RCC 7860 (cell line): ENCODE measurements around the gene SORCS2.

ENCODE experiments used
- DNase-seq: peaks from one replicate; pipeline ENCODE4 v3.0.0-alpha.2; 2015; ENCODE audit warnings: low spot score
- FAIRE-seq: peaks from 2 replicates; lab custom pipeline; 2012; peaks lifted over from hg19 to GRCh38; lab: Jason Lieb, UNC

The SORCS2 gene

DNA sequence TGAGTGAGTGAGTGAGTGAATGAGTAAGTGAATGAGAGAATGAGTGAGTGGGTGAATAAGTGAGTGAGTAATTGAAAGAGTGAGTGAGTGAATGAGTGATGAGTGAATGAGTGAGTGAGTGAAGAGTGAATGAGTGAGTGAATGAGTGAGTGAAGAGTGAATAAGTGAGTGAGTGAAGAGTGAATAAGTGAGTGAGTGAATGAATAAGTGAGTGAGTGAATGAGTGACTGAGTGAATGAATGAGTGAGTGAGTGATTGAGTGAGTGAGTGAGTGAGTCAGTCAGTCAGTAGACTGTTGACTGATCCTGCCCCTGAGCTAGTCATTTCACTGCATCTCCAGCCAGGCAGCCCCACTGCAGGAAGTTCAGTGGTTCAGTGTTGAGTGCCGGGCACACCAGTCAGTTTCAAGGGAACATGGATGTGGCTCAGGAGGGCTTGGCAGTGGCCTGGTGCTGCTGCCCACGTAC is 470.8 kb downstream of the SORCS2 start:
- no peak for FAIRE-seq
- no peak for DNase-seq

DNA sequence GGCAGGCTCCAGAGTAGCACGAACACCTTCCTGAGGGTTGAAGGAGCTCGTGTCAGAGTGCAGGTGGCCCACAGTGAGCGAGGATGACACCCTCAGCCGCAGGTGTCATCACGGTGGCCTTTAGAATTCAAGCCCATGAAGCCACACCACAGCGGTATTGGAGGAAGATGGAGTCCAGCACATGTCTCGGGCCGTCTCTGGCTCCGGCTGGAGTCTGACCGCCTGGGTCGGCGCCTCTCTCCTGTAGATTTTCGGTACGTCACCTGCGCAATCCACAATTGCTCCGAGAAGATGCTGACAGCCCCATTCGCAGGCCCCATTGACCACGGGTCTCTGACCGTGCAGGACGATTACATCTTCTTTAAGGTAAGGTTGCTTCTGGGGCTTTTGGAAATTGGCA is 471.8 kb downstream of the SORCS2 start:
- DNase-seq (no peak), FAIRE-seq (no peak)

DNA sequence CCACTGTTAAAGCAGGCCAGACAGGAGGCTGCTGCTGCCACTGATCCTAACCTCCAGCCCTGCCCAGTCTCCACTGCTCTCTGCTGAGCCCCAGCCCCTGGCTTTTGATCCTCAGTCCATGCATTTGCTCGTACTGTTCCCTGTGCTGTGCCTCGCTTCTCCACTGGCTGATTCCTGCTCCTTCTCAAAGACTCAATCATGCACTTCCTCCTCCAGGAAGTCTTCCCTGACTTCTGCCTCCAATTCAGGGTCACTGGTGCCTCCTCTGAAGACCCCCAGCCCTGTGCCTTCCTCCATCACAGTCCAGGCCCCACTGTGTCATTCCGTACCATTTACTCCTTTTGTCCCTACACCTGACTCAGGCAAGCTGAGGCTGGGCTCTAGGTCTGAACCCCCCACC is 473.0 kb downstream of the SORCS2 start:
- DNase-seq (no peak), FAIRE-seq (no peak)

DNA sequence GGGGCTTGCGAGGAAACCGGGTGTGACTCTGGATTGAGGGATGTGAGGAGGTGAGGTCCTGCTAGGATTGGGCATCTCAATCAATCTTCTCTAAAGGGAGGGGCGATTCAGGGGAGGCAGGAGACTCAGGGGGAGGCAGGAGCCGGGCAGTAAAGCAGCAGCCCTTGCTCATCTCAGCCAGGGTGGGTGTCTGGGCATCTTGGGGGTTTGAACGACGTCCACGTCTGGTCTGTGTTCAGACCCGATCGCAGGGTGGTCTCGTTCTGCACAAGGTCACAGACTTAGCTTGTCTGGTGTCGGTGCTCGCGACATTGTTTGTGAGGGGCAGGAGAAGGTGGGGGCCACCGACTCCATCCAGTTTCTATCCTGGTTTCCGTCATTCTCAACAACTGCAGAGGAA is 473.7 kb downstream of the SORCS2 start:
- DNase-seq (no peak), FAIRE-seq (no peak)

DNA sequence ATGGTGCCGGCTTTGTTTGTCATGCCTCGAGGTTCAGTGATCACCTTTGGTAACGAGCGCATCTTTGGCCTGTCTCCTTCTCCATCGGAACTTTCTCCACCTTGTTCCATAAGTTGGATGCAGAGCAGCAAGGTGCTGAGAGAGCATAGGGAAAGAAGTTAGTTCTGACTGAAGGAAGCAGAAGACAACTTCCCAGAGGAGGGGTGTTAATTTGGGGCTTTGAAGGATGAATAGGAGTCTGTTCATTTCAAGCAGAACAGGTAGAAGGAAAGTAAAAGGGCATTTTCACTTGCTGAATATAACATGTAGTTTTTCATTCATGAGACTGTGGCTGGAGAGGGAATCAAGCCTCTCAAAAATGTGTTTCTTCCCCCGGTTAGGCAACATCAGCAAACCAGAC is 474.4 kb downstream of the SORCS2 start:
- DNase-seq (no peak), FAIRE-seq (no peak)

DNA sequence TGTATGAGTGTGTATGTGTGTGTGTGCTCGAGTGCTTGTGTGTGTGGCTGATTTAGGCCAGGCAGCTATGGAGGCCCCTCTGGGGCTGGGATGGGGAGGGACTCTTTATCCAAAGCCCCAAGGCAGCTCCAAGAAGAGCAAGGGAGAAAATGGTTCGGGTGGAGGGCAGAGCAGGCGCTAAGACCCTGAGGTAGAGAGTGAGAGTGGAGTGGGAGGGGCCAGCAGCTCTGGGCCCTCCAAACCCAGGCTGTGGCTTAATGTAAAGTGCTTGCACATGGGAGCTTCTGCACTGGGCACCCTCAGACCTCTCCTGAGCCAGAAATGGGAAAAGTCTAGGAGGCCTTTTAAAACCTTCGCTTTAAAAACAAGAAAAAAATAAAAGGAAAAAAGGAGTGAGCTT is 475.9 kb downstream of the SORCS2 start:
- DNase-seq (no peak), FAIRE-seq (no peak)

DNA sequence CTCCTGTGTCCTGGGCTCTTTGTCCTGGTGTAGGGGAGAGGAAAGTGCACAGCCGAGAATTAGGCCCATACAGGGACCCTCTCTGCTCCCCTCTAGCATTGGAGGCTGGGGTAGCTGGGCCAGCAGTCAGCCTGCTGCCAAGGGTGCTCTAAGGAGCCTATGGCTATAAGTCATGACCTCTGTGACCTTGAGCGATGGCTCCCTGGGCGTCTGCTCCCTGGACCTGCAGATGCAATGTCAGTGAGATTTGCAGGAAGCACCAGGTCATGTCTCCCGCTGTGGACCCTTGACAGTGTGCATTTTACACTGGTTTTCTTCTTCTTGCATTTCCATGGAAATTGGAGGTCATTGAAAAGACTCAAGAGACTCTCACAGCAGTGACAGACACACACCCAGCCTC is 476.5 kb downstream of the SORCS2 start:
- DNase-seq: no peak
- no peak for FAIRE-seq

DNA sequence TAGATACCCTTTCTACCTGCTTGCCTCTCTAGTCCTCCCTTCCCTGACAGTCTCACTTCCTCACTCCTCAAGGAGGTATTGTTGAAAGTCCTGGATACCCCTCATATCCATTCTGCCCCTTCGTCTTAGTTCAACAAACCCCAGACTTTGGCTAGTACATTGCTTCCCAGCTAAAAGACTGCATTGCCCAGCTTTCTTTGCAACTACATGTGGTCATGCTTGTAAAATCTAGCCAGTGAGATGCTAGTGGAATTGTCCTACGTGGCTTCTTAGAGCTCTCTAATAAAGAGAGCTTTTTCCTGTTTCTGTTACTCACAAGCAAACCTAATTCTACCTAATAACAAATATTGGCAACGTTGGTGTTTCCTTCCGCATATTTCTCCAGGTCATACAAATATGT is 480.3 kb downstream of the SORCS2 start:
- FAIRE-seq: no peak
- DNase-seq: no peak

DNA sequence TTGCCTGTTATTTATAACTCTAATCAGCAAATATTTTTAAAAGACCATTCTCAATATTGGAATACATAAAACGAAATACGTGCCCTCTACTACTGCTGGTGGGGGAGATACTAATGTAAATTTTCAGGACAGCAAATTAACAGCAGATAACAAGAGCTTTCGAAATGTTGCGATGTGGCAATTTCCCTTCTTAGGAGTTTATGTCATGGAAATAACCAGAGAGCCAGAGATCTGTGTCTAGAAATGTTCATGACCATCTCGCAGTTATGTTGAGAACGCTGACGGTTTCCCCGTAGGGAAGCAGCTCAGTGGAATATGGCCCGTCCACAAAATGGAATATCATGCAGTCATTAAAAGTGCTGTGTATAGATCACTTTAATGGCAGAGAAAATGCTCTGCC is 480.8 kb downstream of the SORCS2 start:
- no peak for FAIRE-seq

DNA sequence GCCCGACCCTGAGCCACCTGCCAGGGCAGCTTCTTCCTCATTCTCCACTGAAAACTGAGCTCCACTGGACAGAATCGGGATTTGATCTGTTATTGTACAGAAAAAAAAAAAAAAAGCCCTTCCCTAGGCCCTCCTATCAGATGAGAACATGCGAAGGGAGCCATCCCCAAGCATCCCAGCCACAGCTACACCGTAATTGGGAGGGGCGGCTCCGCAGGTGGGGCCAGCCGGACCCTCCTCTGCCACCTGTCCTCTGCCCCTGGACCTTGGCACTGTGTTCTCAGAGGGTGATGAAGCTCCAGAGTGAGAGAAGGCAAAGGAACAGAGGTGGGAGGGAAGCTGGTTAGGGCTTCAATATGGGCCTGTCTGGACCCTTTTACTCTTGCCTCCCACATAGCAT is 482.4 kb downstream of the SORCS2 start:
- no peak for DNase-seq
- FAIRE-seq: no peak

More for the DNA sequence above, 480.8 kb downstream of the SORCS2 start:
- DNase-seq: no peak

DNA sequence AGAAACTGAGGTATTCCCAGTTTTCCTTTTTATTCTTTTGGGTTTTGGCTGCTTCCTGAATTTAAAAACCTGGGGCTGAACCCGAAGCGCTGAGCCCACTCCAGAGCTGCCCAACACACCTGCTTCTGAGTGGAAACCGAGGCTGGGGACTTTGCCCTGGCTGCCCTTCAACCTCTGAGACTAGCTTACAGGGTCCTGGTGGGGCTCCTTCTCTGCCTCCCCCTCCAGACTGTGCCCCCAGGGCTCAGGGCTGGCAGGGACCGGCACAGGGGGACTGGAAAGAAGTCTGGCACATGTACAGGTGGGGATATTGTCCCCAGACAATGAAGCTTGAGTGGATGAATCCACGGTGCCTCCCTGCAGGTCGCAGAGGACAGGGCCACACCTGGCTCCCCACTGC is 482.8 kb downstream of the SORCS2 start:
- DNase-seq: no peak
- no peak for FAIRE-seq

DNA sequence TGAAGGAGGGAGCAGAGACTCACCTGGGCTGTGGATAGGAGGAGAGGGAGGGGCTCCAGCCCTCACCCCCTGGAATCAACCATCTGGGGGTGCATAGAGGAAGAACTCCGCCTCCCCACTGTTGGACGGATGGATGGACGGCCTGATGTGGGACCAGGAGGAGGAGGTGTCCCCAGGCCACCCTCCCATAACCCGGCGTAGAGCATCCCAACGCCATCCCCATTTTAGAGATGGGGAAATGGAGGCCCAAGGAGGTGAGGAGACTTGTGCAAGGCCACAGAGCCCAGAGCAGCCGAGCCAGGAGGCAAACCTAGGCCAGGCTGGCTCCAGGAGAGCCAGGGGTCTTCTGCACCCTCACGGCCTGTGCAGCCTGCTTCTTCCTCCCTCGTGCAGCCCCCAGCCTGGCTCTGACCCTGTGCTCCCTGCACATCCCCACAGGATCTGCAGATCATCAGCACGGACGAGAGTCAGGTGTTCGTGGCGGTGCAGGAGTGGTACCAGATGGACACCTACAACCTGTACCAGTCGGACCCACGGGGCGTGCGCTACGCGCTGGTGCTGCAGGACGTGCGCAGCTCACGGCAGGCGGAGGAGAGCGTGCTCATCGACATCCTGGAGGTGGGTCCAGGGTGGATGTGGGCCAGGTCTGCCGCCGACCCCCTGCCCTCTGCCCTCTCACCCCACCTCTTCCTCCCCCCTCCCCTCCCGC is 483.4 kb downstream of the SORCS2 start:
- FAIRE-seq: no peak

DNA sequence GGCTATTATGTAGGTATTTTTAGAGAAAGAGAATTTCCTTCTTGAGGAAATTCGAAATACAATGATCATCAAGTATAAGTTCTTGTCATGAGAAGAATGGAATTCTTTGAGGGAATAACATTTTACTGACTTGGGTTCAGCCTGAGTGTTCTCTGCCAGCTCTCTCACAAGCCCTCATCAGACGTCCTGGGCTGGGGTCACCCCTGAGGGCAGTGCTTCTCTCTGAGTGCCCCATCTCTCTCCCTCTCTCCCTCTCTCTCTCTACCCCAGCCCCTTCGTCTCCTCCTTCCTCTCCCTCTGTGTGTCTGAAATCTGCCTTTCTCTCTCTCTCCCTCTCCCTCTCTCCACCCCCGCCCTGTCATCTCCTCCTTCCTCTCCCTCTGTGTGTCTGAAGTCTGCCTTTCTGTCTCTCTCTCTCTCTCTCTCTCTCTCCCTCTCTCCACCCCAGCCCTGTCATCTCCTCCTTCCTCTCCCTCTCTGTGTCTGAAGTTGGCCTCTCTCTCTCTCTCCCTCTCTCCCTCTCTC is 484.1 kb downstream of the SORCS2 start:
- DNase-seq (no peak), FAIRE-seq (no peak)

More for the DNA sequence above, 483.4 kb downstream of the SORCS2 start:
- no peak for DNase-seq

DNA sequence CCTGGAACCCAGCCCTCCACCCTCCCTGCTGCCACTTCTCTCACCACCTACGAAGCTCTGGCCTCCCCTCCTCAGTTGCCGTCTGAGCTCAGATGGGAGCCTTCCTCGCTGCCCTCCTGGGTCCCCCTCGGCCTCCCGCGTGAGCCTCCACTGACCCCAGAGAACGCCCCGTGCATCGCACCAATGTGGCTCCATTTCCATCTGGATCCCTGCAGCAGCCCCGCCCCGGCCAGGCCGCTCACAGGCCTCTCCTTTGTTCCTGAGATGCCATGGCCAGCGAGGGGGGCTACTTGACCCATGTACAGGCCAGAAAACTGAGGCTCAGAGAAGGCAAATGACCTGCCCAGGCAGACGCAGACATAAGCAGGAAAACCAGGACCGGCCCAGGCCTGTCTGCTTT is 484.7 kb downstream of the SORCS2 start:
- DNase-seq (no peak), FAIRE-seq (no peak)

DNA sequence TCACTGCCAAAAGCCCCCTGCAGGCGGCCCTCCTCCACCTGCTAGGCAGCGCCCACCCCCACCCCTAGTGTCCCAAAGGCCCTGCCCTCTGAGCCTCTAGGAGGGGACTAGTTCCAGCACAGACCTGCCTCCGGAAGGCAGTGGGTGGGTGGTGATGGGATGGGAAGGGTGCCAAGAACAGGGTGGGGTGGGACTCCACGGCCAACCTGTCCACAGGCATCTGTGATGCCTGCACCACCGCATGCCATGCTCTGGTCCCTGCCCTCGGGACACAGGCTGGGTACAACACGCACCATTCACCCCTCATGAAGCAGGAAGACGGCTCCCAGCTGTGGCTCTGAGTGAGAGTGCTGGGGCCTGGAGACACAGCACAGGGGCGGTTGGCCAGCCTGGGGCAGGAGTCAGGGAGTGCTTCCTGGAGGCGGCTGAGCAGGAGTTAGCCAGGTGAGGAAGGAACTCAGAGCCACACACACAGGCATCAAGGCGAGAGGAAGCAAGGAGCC is 485.5 kb downstream of the SORCS2 start:
- no peak for DNase-seq
- FAIRE-seq: no peak

DNA sequence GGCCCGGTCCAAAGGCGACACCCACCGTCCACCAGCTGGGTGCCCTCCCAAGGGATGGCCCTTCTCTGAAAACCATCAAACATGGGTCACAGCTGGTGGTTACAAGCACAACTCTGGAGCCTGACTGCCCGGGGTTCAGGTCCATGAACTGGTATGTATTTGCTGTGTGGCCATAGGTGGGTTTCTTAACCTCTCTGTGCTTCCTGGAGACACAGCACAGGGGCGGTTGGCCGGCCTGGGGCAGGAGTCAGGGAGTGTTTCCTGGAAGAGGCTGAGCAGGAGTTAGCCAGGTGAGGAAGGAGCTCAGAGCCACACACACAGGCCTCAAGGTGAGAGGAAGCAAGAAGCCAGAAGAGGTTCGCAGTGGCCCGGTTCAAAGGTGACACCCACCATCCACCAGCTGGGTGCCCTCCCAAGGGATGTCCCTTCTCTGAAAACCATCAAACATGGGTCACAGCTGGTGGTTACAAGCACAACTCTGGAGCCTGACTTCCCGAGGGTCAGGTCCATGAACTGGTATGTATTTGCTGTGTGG is 486.0 kb downstream of the SORCS2 start:
- FAIRE-seq (no peak), DNase-seq (no peak)

DNA sequence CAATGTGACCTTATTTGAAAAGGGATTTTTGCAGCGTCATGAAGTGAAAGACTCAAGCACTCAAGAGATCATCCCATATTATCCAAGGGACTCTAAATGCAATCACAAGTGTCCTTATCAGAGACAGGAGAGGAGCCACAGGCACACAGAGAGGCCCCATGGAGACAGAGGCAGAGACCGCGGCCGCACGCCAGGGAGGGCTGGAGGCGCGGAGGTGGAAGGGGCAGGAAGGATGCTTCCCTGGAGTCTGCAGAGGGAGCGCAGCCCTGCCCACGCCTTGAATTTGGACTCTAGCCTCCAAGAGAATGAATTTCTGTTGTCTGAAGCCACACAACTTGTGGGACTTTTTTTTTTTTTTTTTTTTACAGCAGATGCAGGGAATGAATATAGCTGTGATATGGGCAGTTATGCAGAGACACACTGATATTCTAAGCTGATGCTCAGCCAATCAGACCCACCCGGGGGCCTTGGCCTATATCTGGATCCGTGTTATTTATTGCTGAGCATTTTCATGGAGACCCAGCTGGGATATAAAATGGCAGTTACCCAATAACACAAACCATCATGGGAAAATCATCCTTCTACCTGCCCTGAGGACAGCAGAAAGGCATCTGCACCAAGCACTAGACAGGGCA is 487.2 kb downstream of the SORCS2 start:
- FAIRE-seq: no peak
- DNase-seq: no peak

DNA sequence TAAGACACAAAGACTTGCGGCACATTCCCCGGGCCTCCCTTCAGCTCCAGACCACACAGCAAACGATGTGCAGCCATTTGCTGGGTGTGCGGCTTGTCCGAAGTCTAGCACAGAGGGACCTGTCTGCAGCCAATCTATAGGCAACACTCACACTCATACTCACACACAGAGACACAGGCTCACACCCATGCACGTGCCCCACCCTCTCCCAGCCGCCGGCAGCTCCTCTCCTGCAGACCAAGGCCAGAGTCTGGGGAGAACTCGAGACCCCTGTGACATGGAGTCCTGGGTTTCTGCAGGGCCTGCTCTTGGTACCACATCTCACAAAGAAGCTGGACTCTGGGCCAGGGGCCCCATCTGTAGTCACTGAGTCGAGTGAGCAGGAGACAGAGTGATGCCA is 487.8 kb downstream of the SORCS2 start:
- DNase-seq (no peak), FAIRE-seq (no peak)

DNA sequence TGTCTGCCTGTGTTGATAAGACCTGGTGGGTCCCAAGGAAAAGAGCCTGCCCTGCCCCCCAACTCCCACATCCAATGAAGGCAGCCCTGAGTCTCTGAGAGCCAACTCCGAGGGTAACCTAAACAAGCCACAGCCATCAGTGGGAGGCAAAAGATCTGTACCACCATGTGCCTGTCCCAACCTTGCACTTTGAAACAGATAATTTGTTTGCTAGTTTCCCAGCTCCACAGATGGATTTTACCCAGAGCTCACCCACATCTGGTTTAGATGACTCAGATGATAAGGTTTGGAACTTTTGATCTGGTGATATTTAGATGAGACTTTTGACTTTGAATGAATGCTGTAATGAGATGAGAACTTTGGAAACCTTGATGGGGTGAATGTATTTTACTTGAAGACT is 488.4 kb downstream of the SORCS2 start:
- no peak for DNase-seq
- no peak for FAIRE-seq

DNA sequence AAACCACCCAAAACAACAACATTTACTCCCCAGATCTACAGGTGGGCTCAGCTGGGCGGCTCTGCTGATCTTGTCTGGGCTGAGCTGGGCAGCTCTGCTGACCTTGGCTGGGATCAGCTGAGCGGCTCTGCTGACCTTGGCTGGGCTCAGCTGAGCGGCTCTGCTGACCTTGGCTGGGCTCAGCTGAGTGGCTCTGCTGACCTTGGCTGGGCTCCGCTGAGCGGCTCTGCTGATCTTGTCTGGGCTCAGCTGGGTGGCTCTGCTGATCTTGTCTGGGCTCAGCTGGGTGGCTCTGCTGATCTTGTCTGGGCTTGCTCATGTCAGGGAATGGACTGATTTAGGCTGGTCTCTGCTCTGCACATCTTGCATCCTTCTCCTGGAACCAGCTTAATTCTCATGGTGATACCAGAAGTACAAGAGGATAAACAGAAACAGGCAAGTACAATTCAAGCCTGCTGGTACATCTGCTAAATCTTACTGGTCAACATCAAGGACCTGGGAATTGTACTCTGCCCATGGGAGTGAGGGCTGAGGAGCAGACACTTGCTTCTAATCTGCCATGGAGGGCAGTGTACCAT is 490.9 kb downstream of the SORCS2 start:
- no peak for FAIRE-seq
- no peak for DNase-seq

DNA sequence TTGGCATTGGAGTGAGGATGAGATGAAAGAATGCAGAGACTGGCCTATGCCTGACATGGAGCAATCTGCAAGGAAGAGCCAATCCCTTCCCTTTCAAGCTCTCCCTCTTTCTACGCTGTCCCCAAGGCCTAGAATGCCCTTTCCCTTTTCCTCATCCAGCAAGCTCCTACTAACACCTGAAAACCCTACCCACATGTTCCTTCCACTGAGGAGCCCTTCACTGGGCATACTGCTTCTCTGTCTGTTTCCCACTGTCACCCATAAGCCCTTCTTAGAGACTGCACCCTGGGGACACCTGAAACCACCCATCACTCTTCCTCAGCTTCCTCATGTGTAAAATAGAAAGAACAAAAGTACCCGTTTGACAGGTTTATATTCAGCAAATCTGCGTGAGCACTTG is 492.0 kb downstream of the SORCS2 start:
- FAIRE-seq: no peak
- DNase-seq: no peak
